K562 (cell line): Measurements from ENCODE around the gene RPTOR. TPM values are rescaled to one million over a fixed set of nuclear protein-coding genes. Genes with fewer than 3 reads are reported as not detected.
A peak's percentile ranks its signal among the peaks of the same experiment; 100 is the strongest.

Source experiments
- EGR1 ChIP-seq: fragments of 450-650 bp; conservative IDR thresholded peaks from 2 replicates; pipeline ENCODE4 v1.6.1; 2017; ENCODE audit warnings: mild to moderate bottlenecking
- ESRRA ChIP-seq: fragments of 450-650 bp; IDR thresholded peaks from 2 replicates; pipeline ENCODE4 v1.6.1; 2014; ENCODE audit warnings: low read depth, mild to moderate bottlenecking, moderate library complexity, borderline replicate concordance
- FOXK2 ChIP-seq, 2 experiments: fragments of 450-650 bp; IDR thresholded peaks in 1 of 2; conservative IDR thresholded peaks in 1 of 2; 2 replicates each; pipeline ENCODE4 v1.6.1; 2016; ENCODE audit warnings: low read depth in 2 of 2, mild to moderate bottlenecking in 1 of 2
- FOXP1 ChIP-seq: sonication (generic); formaldehyde crosslinking; IDR thresholded peaks from 2 replicates; pipeline ENCODE4 v1.8.0; 2022; ENCODE audit warnings: mild to moderate bottlenecking, missing genetic modification reagents
- GATAD2A ChIP-seq: fragments of 450-650 bp; IDR thresholded peaks from 2 replicates; pipeline ENCODE4 v1.6.1; 2017
- KAT2B ChIP-seq: IDR thresholded peaks from one replicate; pipeline ENCODE4 v1.6.1; 2012; ENCODE audit warnings: low read depth, mild to moderate bottlenecking, control low read depth, inconsistent platforms, low read length, moderate library complexity
- L3MBTL2 ChIP-seq: fragments of 450-650 bp; IDR thresholded peaks from 2 replicates; pipeline ENCODE4 v1.6.1; 2016; ENCODE audit warnings: mild to moderate bottlenecking, moderate library complexity
- MAFK ChIP-seq: IDR thresholded peaks from 2 replicates; pipeline ENCODE4 v1.6.1; 2011; ENCODE audit warnings: low read length, improper control_type of control experiment
- MCM2 ChIP-seq: fragments of 450-650 bp; IDR thresholded peaks from 2 replicates; pipeline ENCODE4 v1.6.1; 2017; ENCODE audit warnings: low read depth, mild to moderate bottlenecking
- MTA3 ChIP-seq: fragments of 450-650 bp; formaldehyde crosslinking; IDR thresholded peaks from 2 replicates; pipeline ENCODE4 v1.6.1; 2017; ENCODE audit warnings: mild to moderate bottlenecking, borderline replicate concordance
- POLR3A ChIP-seq: IDR thresholded peaks from 2 replicates; pipeline ENCODE4 v1.6.1; 2011; ENCODE audit warnings: borderline replicate concordance, mild to moderate bottlenecking, moderate library complexity; ENCODE audit not compliant: insufficient read length, insufficient read depth; ENCODE audit errors: extremely low read depth
- SAFB2 ChIP-seq: fragments of 200-400 bp; formaldehyde crosslinking; IDR thresholded peaks from 2 replicates; pipeline ENCODE4 v1.6.1; 2018; ENCODE audit warnings: borderline replicate concordance, low read length, low read depth, moderate library complexity; ENCODE audit not compliant: severe bottlenecking
- SLC30A9 ChIP-seq: fragments of 250-450 bp; sonication (Bioruptor Pico); IDR thresholded peaks from 2 replicates; pipeline ENCODE4 v1.8.0; 2022; ENCODE audit warnings: mild to moderate bottlenecking, moderate library complexity
- SMC3 ChIP-seq: conservative IDR thresholded peaks from 2 replicates; pipeline ENCODE4 v1.6.1; 2011; ENCODE audit warnings: low read depth, low read length, improper control_type of control experiment; ENCODE audit not compliant: insufficient read depth
- SUPT5H ChIP-seq: fragments of 450-650 bp; IDR thresholded peaks from 2 replicates; pipeline ENCODE4 v1.6.1; 2016
- ZBED1 ChIP-seq: IDR thresholded peaks from 2 replicates; pipeline ENCODE4 v1.6.1; 2014
- ZNF232 ChIP-seq: sonication (generic); formaldehyde crosslinking; IDR thresholded peaks from 2 replicates; pipeline ENCODE4 v1.8.0; 2022; ENCODE audit warnings: mild to moderate bottlenecking, missing genetic modification reagents
- ZNF57 ChIP-seq: fragments of 450-650 bp; formaldehyde crosslinking; IDR thresholded peaks from 2 replicates; pipeline ENCODE4 v1.4.0; 2020; ENCODE audit warnings: mild to moderate bottlenecking, moderate library complexity
- ZNF75A ChIP-seq: fragments of 450-650 bp; formaldehyde crosslinking; IDR thresholded peaks from 2 replicates; pipeline ENCODE4 v1.4.0; 2020; ENCODE audit warnings: mild to moderate bottlenecking
- ZNF830 ChIP-seq: fragments of 250-450 bp; sonication (Bioruptor Pico); IDR thresholded peaks from 2 replicates; pipeline ENCODE4 v1.5.0; 2021; ENCODE audit warnings: mild to moderate bottlenecking
- polyA plus RNA-seq, 8 experiments: library from polyadenylated mRNA; depleted of rRNA in 4 of 8; stranded (reverse) in 5 of 8; unstranded in 3 of 8; fragments of >200 nt; fragmentation: Nextera tagmentation in 2 of 8; fragmentation: Illumina TruSeq in 1 of 8; extraction: Ambion mirVana in 2 of 8; extraction: Trizol in 1 of 8; gene quantifications; 2 replicates each; pipeline versions ENCODE4 v1.2.1 to v1.2.3, GENCODE V29; 2011 to 2014; ENCODE audit warnings: inconsistent platforms in 1 of 8, missing spikeins in 1 of 8
- total RNA-seq, 7 experiments: library from RNA; depleted of rRNA in 6 of 7; stranded (reverse); fragments of >200 nt in 6 of 7; fragmentation: Illumina TruSeq in 2 of 7; extraction: Trizol in 2 of 7; gene quantifications; 2 replicates each; pipeline versions ENCODE4 v1.2.1 to v1.2.3, GENCODE V29; 2011 to 2021; ENCODE audit warnings: low replicate concordance in 1 of 7
- TF ChIP-seq, protein P1 (sequence below): fragments of 250-450 bp; sonication (Bioruptor Pico); IDR thresholded peaks from 2 replicates; pipeline ENCODE4 v1.5.0; 2022; ENCODE audit warnings: mild to moderate bottlenecking
- TF ChIP-seq, protein P2 (sequence below): fragments of 450-650 bp; IDR thresholded peaks from 2 replicates; pipeline ENCODE4 v1.6.1; 2016
- TF ChIP-seq, protein P3 (sequence below), 2 experiments: fragments of 200-800 bp in 1 of 2; sonication (Bioruptor generic) in 1 of 2; sonication (generic) in 1 of 2; formaldehyde crosslinking in 1 of 2; IDR thresholded peaks in 1 of 2; conservative IDR thresholded peaks in 1 of 2; 2 replicates each; pipeline versions ENCODE4 v1.5.0 to v1.6.1; 2016 to 2020; ENCODE audit warnings: missing compliant biosample characterization in 1 of 2, missing genetic modification characterization in 1 of 2, missing genetic modification reagents in 1 of 2
- TF ChIP-seq, protein P4 (sequence below): sonication (generic); formaldehyde crosslinking; IDR thresholded peaks from 2 replicates; pipeline ENCODE4 v1.8.1; 2023; ENCODE audit warnings: mild to moderate bottlenecking, missing genetic modification reagents, moderate library complexity

Gene RPTOR
- total and polyA plus RNA-seq, 9 of the 15 experiments (the other 6 are each of a cell fraction or from before 2014, with no cell fraction given): 0.24 to 54.1 (median 10.2) TPM

DNA sequence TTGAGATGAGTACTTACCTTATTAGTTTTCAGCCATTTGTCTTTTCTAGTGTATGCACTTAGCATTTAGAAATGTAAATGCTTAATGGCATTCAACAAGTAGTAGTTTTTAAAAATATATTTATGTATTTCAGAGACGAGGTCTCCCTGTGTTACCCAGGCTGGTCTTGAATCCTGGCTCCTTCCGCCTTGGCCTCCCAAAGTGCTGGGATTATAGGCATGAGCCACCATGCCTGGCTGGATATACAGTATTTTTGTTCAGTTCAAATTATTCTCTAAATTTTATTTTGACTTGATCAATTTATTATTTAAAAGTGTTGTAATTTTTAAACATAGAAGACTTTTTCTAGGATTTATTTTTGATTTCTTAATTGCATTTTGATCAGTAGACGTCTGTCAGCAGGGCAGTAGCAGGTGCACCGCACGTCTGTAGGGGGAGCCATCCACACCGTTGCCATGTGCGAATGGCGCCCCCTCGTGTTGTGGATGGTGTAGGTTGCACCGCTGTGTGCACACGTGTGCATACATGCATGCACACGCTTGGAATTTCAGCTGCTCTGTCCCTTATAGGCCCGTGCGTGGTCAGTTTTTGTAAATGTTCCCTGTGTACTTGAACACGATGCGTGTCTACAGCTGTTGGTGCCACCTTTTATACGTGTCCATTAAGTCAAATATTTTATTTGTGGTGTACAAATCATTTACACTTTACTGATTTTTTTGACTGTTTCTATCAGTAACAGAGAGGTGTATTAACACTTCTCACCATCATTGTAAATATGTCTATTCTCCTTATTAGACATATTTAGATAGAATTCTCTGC lies 30.6 kb downstream of the RPTOR start (continued):
- TF ChIP-seq, protein P1, sequence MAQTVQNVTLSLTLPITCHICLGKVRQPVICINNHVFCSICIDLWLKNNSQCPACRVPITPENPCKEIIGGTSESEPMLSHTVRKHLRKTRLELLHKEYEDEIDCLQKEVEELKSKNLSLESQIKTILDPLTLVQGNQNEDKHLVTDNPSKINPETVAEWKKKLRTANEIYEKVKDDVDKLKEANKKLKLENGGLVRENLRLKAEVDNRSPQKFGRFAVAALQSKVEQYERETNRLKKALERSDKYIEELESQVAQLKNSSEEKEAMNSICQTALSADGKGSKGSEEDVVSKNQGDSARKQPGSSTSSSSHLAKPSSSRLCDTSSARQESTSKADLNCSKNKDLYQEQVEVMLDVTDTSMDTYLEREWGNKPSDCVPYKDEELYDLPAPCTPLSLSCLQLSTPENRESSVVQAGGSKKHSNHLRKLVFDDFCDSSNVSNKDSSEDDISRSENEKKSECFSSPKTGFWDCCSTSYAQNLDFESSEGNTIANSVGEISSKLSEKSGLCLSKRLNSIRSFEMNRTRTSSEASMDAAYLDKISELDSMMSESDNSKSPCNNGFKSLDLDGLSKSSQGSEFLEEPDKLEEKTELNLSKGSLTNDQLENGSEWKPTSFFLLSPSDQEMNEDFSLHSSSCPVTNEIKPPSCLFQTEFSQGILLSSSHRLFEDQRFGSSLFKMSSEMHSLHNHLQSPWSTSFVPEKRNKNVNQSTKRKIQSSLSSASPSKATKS (CRISPR knock-in tag): no peak
- TF ChIP-seq ZNF232 (CRISPR knock-in tag) (no peak), MAFK (no peak), FOXK2 (conservative IDR thresholded peaks at IDR 0.05 in 1 of 2, IDR thresholded peaks at IDR 0.05 in 1 of 2; ENCODE audit: low read depth in 2 of 2) (peak; percentile 66 to 68; a peak in 2 of 4 replicates), SMC3 (peak; percentile 96), ESRRA (peak; percentile 57; the same call in 1 of the 2 replicates), SUPT5H (no peak), ZNF830 (CRISPR knock-in tag) (no peak), GATAD2A (no peak), KAT2B (peak; percentile 58), EGR1 (no peak), POLR3A (no peak), SAFB2 (no peak), MCM2 (no peak), L3MBTL2 (peak; percentile 74), MTA3 (no peak), SLC30A9 (CRISPR knock-in tag) (no peak), ZNF57 (CRISPR knock-in tag) (no peak), ZNF75A (CRISPR knock-in tag) (no peak), ZBED1 (no peak), FOXP1 (CRISPR knock-in tag) (no peak)
- TF ChIP-seq, protein P2, sequence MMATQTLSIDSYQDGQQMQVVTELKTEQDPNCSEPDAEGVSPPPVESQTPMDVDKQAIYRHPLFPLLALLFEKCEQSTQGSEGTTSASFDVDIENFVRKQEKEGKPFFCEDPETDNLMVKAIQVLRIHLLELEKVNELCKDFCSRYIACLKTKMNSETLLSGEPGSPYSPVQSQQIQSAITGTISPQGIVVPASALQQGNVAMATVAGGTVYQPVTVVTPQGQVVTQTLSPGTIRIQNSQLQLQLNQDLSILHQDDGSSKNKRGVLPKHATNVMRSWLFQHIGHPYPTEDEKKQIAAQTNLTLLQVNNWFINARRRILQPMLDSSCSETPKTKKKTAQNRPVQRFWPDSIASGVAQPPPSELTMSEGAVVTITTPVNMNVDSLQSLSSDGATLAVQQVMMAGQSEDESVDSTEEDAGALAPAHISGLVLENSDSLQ: no peak
- TF ChIP-seq, protein P3, sequence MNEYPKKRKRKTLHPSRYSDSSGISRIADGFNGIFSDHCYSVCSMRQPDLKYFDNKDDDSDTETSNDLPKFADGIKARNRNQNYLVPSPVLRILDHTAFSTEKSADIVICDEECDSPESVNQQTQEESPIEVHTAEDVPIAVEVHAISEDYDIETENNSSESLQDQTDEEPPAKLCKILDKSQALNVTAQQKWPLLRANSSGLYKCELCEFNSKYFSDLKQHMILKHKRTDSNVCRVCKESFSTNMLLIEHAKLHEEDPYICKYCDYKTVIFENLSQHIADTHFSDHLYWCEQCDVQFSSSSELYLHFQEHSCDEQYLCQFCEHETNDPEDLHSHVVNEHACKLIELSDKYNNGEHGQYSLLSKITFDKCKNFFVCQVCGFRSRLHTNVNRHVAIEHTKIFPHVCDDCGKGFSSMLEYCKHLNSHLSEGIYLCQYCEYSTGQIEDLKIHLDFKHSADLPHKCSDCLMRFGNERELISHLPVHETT (CRISPR knock-in tag; conservative IDR thresholded peaks at IDR 0.05 in 1 of 2, IDR thresholded peaks at IDR 0.05 in 1 of 2): no peak
- TF ChIP-seq, protein P4, sequence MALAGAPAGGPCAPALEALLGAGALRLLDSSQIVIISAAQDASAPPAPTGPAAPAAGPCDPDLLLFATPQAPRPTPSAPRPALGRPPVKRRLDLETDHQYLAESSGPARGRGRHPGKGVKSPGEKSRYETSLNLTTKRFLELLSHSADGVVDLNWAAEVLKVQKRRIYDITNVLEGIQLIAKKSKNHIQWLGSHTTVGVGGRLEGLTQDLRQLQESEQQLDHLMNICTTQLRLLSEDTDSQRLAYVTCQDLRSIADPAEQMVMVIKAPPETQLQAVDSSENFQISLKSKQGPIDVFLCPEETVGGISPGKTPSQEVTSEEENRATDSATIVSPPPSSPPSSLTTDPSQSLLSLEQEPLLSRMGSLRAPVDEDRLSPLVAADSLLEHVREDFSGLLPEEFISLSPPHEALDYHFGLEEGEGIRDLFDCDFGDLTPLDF (CRISPR knock-in tag): no peak
